ENCODE data around the gene BTBD3.

- peak; percentile 56 for TF ChIP-seq POLR2A (IDR thresholded peaks at IDR 0.05; ENCODE audit: low read length)
- no peak for TF ChIP-seq GATA1 (IDR thresholded peaks at IDR 0.05; ENCODE audit: low read depth, low read length)
Measured at GRCh38 chr20:11890331-11891076, 27.2 kb upstream of the BTBD3 start.

Data from erythroblast (primary cell).